Trophoblast cell (in vitro differentiated cells and primary cell): ENCODE results near the gene BICD2.

Experiments
- DNase-seq, 2 donors: peaks; one replicate each; pipeline ENCODE4 v3.0.0-alpha.2; 2016
- H2AFZ ChIP-seq: 2 replicates; pipeline ENCODE4 v1.6.1; 2013; ENCODE audit warnings: low read length, moderate library complexity, mild to moderate bottlenecking; ENCODE audit not compliant: insufficient read depth, poor library complexity
- H2AK5ac ChIP-seq: 2 replicates; pipeline ENCODE4 v1.6.1; 2013; ENCODE audit warnings: mild to moderate bottlenecking, low read length
- H2BK120ac ChIP-seq: 2 replicates; pipeline ENCODE4 v1.6.1; 2013; ENCODE audit warnings: low read length, mild to moderate bottlenecking, moderate library complexity; ENCODE audit not compliant: insufficient read depth, poor library complexity
- H2BK12ac ChIP-seq: 2 replicates; pipeline ENCODE4 v1.6.1; 2013; ENCODE audit warnings: mild to moderate bottlenecking, low read length, moderate library complexity
- H2BK5ac ChIP-seq: 2 replicates; pipeline ENCODE4 v1.6.1; 2013; ENCODE audit warnings: low read length, low read depth, moderate library complexity, mild to moderate bottlenecking; ENCODE audit not compliant: poor library complexity
- H3K14ac ChIP-seq: 2 replicates; pipeline ENCODE4 v1.6.1; 2013; ENCODE audit warnings: mild to moderate bottlenecking, low read length
- H3K18ac ChIP-seq: 2 replicates; pipeline ENCODE4 v1.6.1; 2013; ENCODE audit warnings: mild to moderate bottlenecking, low read length
- H3K23ac ChIP-seq: 2 replicates; pipeline ENCODE4 v1.6.1; 2013; ENCODE audit warnings: low read length
- H3K27ac ChIP-seq: 2 replicates; pipeline ENCODE4 v1.5.1; 2013; ENCODE audit warnings: low read depth, mild to moderate bottlenecking, inconsistent platforms, low read length, moderate library complexity
- H3K27me3 ChIP-seq: 2 replicates; pipeline ENCODE4 v1.6.1; 2013; ENCODE audit warnings: inconsistent platforms, mild to moderate bottlenecking, low read length, moderate library complexity; ENCODE audit not compliant: insufficient read depth
- H3K36me3 ChIP-seq, 2 experiments: 1 replicate in 1 of 2; 2 replicates in 1 of 2; pipeline ENCODE4 v1.6.1; 2013; ENCODE audit warnings: low read length in 2 of 2, mild to moderate bottlenecking in 2 of 2, moderate library complexity in 1 of 2; ENCODE audit not compliant: insufficient read depth in 2 of 2, control insufficient read depth in 1 of 2
- H3K4ac ChIP-seq: 2 replicates; pipeline ENCODE4 v1.6.1; 2013; ENCODE audit warnings: low read depth, mild to moderate bottlenecking, low read length, moderate library complexity
- H3K4me1 ChIP-seq, 2 experiments: 1 replicate in 1 of 2; 2 replicates in 1 of 2; pipeline ENCODE4 v1.6.1; 2013; ENCODE audit warnings: low read length in 2 of 2, mild to moderate bottlenecking in 2 of 2, moderate library complexity in 1 of 2; ENCODE audit not compliant: insufficient read depth in 2 of 2, control insufficient read depth in 1 of 2
- H3K4me2 ChIP-seq: 2 replicates; pipeline ENCODE4 v1.6.1; 2013; ENCODE audit warnings: inconsistent platforms, mild to moderate bottlenecking, low read length, moderate library complexity
- H3K4me3 ChIP-seq: 2 replicates; pipeline ENCODE4 v1.5.1; 2013; ENCODE audit warnings: mild to moderate bottlenecking, low read depth, low read length, inconsistent platforms
- H3K79me1 ChIP-seq: one replicate; pipeline ENCODE4 v1.6.1; 2013; ENCODE audit warnings: low read length
- H3K79me2 ChIP-seq: 2 replicates; pipeline ENCODE4 v1.6.1; 2013; ENCODE audit warnings: low read length, mild to moderate bottlenecking; ENCODE audit not compliant: control insufficient read depth, insufficient read depth, poor library complexity
- H3K9ac ChIP-seq: 2 replicates; pipeline ENCODE4 v1.6.1; 2013; ENCODE audit warnings: mild to moderate bottlenecking, low read length
- H3K9me3 ChIP-seq: 2 replicates; pipeline ENCODE4 v1.6.1; 2013; ENCODE audit warnings: low read depth, mild to moderate bottlenecking, control low read depth, inconsistent platforms, low read length; ENCODE audit not compliant: insufficient read depth
- H4K12ac ChIP-seq: 2 replicates; pipeline ENCODE4 v1.6.1; 2013; ENCODE audit warnings: low read depth, mild to moderate bottlenecking, low read length, moderate library complexity
- H4K8ac ChIP-seq: 2 replicates; pipeline ENCODE4 v1.6.1; 2013; ENCODE audit warnings: low read depth, mild to moderate bottlenecking, low read length, moderate library complexity
- H4K91ac ChIP-seq: one replicate; pipeline ENCODE4 v1.6.1; 2013; ENCODE audit warnings: low read depth, mild to moderate bottlenecking, low read length, moderate library complexity
- WGBS: extraction: QIAGEN DNeasy Blood & Tissue Kit; methylation state at CpG from one replicate; pipeline ENCODE4 v1.1.7; 2013; ENCODE audit warnings: missing lambda C conversion rate; ENCODE audit not compliant: insufficient read length, insufficient coverage; ENCODE audit errors: extremely low coverage; 5-methylcytosine and 5-hydroxymethylcytosine counted together

The BICD2 gene

DNA sequence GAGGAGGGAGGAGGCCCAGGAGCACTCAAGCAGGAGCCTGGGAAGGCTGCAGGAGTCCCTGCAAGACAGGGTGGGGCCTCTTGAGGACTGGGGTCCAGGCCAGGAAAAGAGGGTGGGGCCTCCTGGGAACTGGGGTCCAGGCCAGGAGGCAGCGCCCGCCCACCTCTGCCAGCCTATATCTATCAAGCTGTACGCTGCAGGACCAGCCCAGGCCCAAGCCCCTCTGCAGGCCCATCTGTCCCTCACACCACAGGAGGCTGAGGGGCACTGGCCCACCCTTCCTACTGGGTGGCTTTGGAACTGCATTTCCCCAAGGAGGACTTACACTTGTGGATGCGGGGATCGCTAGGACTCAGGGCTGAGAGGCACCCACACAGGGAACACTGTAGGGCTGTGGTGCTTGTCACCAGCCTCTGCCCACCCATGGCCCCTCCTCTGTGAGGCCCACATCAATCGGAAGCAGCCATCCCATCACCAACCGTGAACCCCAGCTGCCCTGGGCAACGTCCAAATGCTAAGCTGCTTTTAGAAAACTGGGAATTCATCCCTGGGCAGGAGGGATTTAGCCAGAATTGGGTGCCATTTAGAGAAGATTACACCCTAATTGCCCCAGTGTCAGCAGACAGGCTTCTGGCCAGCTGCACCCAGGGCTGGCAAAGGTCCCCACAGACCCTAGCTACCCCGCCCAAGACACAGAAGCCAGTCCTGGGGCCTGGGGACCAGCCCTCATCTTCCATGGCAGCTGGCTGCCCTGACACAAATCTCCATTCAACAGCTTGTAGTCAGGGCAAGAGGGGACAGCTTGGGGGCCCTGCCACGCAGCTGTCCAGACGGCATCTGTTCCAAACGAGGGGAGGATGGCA, 15.3 kb downstream of the BICD2 start:
- no peak overlapping the region for H2AK5ac ChIP-seq
- no CpG with 5 or more reads among the region's 12 CpGs for WGBS
- DNase-seq, result no peak

GRCh38 chr9:92748233-92748497, 16.5 kb downstream of the BICD2 start:
- Histone ChIP-seq H3K4ac (peak overlapping the region; percentile 5), H4K12ac (no peak overlapping the region), H3K9ac (no peak overlapping the region), H2BK120ac (no peak overlapping the region), H4K8ac (no peak overlapping the region), H3K4me2 (no peak overlapping the region), H3K79me1 (peaks cover 7% of the 10 kb centered on the region), H2AFZ (no peak overlapping the region), H3K9me3 (peaks cover 2% of the 10 kb centered on the region), H3K18ac (no peak overlapping the region), H3K36me3 (peaks cover 0 to 3% of the 10 kb centered on the region in 2 experiments), H3K27me3 (no peaks in the 10 kb centered on the region), H2AK5ac (no peak overlapping the region), H4K91ac (no peak overlapping the region), H2BK5ac (no peak overlapping the region), H3K27ac (no peak overlapping the region), H3K4me1 (peaks cover 33 to 42% of the 10 kb centered on the region in 2 experiments), H3K23ac (no peak overlapping the region), H3K79me2 (peaks cover 22% of the 10 kb centered on the region), H3K14ac (no peak overlapping the region), H3K4me3 (no peak overlapping the region), H2BK12ac (no peak overlapping the region)
- DNase-seq, result no peak
- WGBS, result no CpG with 5 or more reads among the region's 3 CpGs

More for the DNA sequence above, 15.3 kb downstream of the BICD2 start:
- H4K91ac ChIP-seq, result no peak overlapping the region
- no peak overlapping the region for H4K12ac ChIP-seq
- peak overlapping the region; percentile 26 for H4K8ac ChIP-seq
- peak overlapping the region; percentile 47 for H3K18ac ChIP-seq
- no peak overlapping the region for H2BK5ac ChIP-seq
- no peak overlapping the region for H3K4me2 ChIP-seq
- H2AFZ ChIP-seq, result no peak overlapping the region
- H2BK120ac ChIP-seq, result no peak overlapping the region
- no peak overlapping the region for H3K14ac ChIP-seq
- no peaks in the 10 kb centered on the region for H3K9me3 ChIP-seq
- peaks cover 21% of the 10 kb centered on the region for H3K79me2 ChIP-seq
- peak overlapping the region; percentile 28 for H3K4ac ChIP-seq
- no peak overlapping the region for H3K4me3 ChIP-seq
- H3K79me1 ChIP-seq, result peaks cover 7% of the 10 kb centered on the region
- no peak overlapping the region for H2BK12ac ChIP-seq
- H3K4me1 ChIP-seq, result peaks cover 33 to 40% of the 10 kb centered on the region in 2 experiments
- peaks cover 0 to 3% of the 10 kb centered on the region in 2 experiments for H3K36me3 ChIP-seq
- no peak overlapping the region for H3K23ac ChIP-seq
- H3K27me3 ChIP-seq, result no peaks in the 10 kb centered on the region
- no peak overlapping the region for H3K27ac ChIP-seq
- no peak overlapping the region for H3K9ac ChIP-seq

GRCh38 chr9:92747459-92748232, 17.0 kb downstream of the BICD2 start:
- no peak overlapping the region for H3K9ac ChIP-seq
- no peak overlapping the region for H4K8ac ChIP-seq
- H3K18ac ChIP-seq, result peak overlapping the region; percentile 19
- no peak overlapping the region for H2AK5ac ChIP-seq
- peak overlapping the region; percentile 69 for H4K91ac ChIP-seq
- peaks cover 7% of the 10 kb centered on the region for H3K79me1 ChIP-seq
- no peak overlapping the region for H4K12ac ChIP-seq
- no peak overlapping the region for H3K14ac ChIP-seq
- no peak overlapping the region for H2AFZ ChIP-seq
- no peak overlapping the region for H3K4me2 ChIP-seq
- no peak overlapping the region for H2BK12ac ChIP-seq
- no peak for DNase-seq
- H3K79me2 ChIP-seq, result peaks cover 22% of the 10 kb centered on the region
- H3K23ac ChIP-seq, result no peak overlapping the region
- no CpG with 5 or more reads among the region's 9 CpGs for WGBS
- H2BK120ac ChIP-seq, result peak overlapping the region; percentile 1
- H3K9me3 ChIP-seq, result peaks cover 2% of the 10 kb centered on the region
- H3K4ac ChIP-seq, result peak overlapping the region; percentile 73
- H3K27ac ChIP-seq, result peak overlapping the region; percentile 35
- no peak overlapping the region for H3K4me3 ChIP-seq
- H3K4me1 ChIP-seq, result peaks cover 33 to 42% of the 10 kb centered on the region in 2 experiments
- H2BK5ac ChIP-seq, result no peak overlapping the region
- H3K27me3 ChIP-seq, result no peaks in the 10 kb centered on the region
- peaks cover 0 to 3% of the 10 kb centered on the region in 2 experiments for H3K36me3 ChIP-seq

GRCh38 chr9:92746567-92747458, 17.8 kb downstream of the BICD2 start:
- Histone ChIP-seq H3K9ac (no peak overlapping the region), H3K4me3 (no peak overlapping the region), H3K79me2 (peaks cover 22% of the 10 kb centered on the region), H3K36me3 (peaks cover 0 to 3% of the 10 kb centered on the region in 2 experiments), H4K91ac (peak overlapping the region; percentile 69), H3K27ac (peak overlapping the region; percentile 45), H3K27me3 (no peaks in the 10 kb centered on the region), H3K4me1 (peaks cover 33 to 42% of the 10 kb centered on the region in 2 experiments), H2BK5ac (peak overlapping the region; percentile 50), H2AFZ (no peak overlapping the region), H2BK120ac (peak overlapping the region; percentile 1), H2AK5ac (peak overlapping the region; percentile 60), H3K23ac (no peak overlapping the region), H3K9me3 (peaks cover 2% of the 10 kb centered on the region), H3K79me1 (peaks cover 7% of the 10 kb centered on the region), H4K12ac (no peak overlapping the region), H3K18ac (peak overlapping the region; percentile 77), H3K14ac (peak overlapping the region; percentile 65), H3K4me2 (peak overlapping the region; percentile 32), H4K8ac (peak overlapping the region; percentile 44), H3K4ac (peak overlapping the region; percentile 73), H2BK12ac (peak overlapping the region; percentile 61)
- DNase-seq, result no peak
- no CpG with 5 or more reads among the region's 14 CpGs for WGBS
